ENCODE measurements around the gene DDX56. TPM values are rescaled to one million over a fixed set of nuclear protein-coding genes. Genes with fewer than 3 reads are reported as not detected.
A peak's percentile ranks its signal among the peaks of the same experiment; 100 is the strongest.

The DDX56 gene
- total RNA-seq, 2 donors from 2014 or later, result 59.9 to 72.3 TPM

DNA sequence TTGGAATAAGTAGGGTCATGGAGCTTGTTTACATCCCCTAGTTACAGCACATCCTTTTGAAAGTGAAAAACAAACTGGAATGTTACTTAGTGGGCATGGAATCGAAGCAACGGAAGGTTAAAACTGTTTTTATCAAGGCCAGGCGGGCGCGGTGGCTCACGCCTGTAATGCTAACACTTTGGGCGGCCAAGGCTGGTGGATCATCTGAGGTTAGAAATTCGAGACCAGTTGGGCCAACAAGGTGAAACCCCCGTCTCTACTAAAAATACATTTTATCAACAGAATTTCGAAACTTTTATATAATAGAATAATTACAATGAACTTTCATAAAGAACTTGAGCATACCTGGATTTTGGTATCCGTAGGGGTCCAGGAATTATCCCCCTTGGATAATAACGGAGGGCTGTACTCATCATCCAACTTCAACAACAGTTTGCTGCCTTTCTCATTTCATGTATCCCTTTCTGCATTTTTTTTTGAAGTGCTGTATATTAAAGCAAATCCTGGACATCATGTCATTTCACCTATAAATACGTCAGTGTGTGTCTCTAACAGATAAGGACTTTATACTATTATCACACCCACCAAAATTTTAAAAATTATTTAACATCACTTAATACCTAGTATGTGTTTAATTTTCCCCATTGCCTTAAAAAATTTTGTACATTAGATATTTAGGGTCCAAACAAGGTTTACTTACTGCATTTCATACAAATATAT is 9.6 kb upstream of the DDX56 start:
- H3K4me1 Mint-ChIP-seq (ENCODE audit: low read depth), result peaks cover 40% of the 10 kb centered on the region
- ATAC-seq (replicated peaks in 1 of 2) (no peak), DNase-seq (no peak)
- peak overlapping the region; percentile 91 to 97 for H3K4me3 Mint-ChIP-seq
- peak overlapping the region; percentile 94 for H3K27ac Mint-ChIP-seq
- no peaks in the 10 kb centered on the region for H3K9me3 Mint-ChIP-seq
- H3K36me3 Mint-ChIP-seq (ENCODE audit: insufficient read depth in 2 of 2), result peaks cover 1 to 11% of the 10 kb centered on the region in 2 donors
- no peaks in the 10 kb centered on the region for H3K27me3 Mint-ChIP-seq (ENCODE audit: low read depth)

DNA sequence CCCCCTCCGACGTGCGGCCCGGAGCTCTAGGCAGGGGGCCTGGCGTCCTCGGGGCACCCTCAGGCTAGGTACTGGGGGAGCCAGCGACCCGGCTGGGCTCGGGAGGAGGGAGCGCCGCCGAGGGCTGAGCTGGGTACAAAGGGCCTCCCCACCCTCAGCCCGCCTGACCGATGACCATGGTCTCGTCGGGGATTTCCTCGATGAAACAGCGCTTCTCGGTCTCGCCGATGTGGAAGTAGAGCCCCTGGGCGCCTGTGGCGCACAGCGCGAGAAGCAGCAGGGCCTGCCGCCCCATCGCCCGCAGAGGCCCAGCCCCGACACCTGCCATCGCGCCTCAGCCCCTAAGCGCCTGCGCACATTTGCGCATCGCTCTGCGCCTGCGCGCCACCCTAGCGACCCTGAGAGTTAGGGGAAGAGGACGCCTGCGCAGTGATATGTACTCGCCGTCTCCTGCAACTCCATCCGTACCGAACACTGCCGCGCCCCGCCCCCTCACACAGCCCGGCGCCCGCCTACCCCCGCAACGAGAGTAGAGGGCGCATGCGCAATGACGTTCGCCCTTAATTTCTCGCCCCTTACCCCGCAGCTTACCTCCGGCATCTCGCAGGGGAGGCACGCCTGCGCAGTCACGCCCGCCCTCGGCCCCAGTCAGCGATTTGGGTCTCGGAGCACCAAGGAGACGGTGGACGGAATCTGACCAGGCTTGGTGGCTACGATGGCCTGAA is 8.3 kb upstream of the DDX56 start, which contains the start of gene TMED4:
Gene TMED4, minus strand, starts transcription at position 353 of the 725 bp plus-strand sequence. Its CDS starts 25 bp downstream, at position 328.
- H3K27ac Mint-ChIP-seq, result peak within 1 kb of the TSS; percentile 94

DNA sequence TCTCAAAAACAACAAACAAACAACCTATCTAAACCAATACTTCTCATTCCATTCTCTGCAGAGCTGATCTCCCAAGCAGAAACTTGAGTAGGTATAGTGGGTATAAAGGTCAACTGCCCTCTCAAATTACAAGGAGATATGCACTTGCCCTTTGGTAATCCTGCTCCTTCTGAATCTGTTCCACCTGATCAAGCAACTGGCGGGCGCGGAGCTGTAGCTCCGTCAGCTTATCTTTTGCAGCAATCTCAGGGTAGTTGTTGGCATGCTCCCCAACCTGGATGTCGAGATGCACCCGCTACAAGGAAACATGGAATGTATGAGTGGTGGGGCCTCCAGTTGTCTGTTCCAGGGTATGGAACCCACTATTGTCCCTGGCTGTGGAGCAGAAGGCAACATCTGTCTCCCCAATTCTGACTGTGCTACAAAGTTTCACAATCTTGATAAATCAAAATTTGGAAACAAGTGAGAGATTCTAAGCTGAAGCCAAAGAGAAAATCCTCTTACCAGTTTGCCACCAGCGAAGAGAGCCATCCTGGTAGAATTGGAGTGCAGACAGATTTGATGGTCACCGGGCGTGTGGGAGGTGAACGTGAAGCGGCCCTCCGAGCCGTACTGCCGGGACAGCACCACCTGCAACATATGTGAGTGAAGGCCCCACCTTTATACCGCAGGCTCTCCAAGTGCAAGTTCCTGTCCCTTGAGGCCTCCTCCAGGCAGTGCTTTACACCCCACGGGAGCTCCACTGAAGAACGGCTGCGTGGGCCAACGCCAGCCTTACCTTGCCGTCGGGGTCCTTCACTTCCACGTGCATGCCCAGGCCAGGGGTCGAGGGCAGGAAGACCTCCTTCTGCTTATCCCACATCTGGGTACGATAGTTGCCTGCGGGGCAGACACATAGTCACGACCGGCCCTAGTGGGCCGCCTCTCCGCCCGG is 7.5 kb upstream of the DDX56 start:
- Mint-ChIP-seq H3K4me1 (ENCODE audit: low read depth) (peaks cover 39% of the 10 kb centered on the region), H3K9me3 (no peaks in the 10 kb centered on the region), H3K36me3 (ENCODE audit: insufficient read depth in 2 of 2) (peaks cover 1 to 11% of the 10 kb centered on the region in 2 donors), H3K27me3 (ENCODE audit: low read depth) (no peaks in the 10 kb centered on the region), H3K27ac (peak overlapping the region; percentile 94), H3K4me3 (peak overlapping the region; percentile 91 to 97)
- ATAC-seq (replicated peaks in 1 of 2) (peak; percentile 45 to 50), DNase-seq (peak; percentile 57 to 58)

More for the DNA sequence above, 8.3 kb upstream of the DDX56 start, which contains the start of gene TMED4:
- H3K27me3 Mint-ChIP-seq (ENCODE audit: low read depth), result no peaks in the 10 kb centered on the region
- ATAC-seq (replicated peaks in 1 of 2) (peak; percentile 93 to 94), DNase-seq (peak; percentile 100)
- H3K4me3 Mint-ChIP-seq, result peak within 1 kb of the TSS; percentile 91 to 97
- H3K4me1 Mint-ChIP-seq (ENCODE audit: low read depth), result peaks cover 39% of the 10 kb centered on the region
- peaks cover 1 to 11% of the 10 kb centered on the region in 2 donors for H3K36me3 Mint-ChIP-seq (ENCODE audit: insufficient read depth in 2 of 2)
- no peaks in the 10 kb centered on the region for H3K9me3 Mint-ChIP-seq

DNA sequence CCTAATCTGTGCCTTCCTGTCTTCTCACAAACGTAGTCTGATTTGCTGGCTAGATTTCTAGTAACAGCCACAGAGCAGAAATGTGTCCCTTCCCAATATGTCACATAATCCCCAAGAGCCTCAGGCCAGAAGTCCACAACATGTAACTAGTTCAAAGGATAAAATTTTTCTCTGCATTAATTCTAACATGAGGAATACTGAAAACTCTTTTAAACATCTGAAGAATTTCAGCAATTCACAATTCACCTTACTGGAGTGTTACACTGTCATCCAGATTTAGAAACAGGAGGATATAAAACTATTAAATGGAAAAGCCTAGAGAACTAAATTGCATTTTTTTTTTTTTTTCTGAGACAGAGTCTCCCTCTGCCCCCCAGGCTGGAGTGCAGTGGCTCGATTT is 2.5 kb upstream of the DDX56 start:
- Mint-ChIP-seq H3K4me3 (no peak overlapping the region), H3K9me3 (no peaks in the 10 kb centered on the region), H3K36me3 (ENCODE audit: insufficient read depth in 2 of 2) (peaks cover 4 to 28% of the 10 kb centered on the region in 2 donors), H3K27me3 (ENCODE audit: low read depth) (no peaks in the 10 kb centered on the region), H3K27ac (peak overlapping the region; percentile 18), H3K4me1 (ENCODE audit: low read depth) (peaks cover 68% of the 10 kb centered on the region)
- ATAC-seq (replicated peaks in 1 of 2) (no peak), DNase-seq (no peak)

DNA sequence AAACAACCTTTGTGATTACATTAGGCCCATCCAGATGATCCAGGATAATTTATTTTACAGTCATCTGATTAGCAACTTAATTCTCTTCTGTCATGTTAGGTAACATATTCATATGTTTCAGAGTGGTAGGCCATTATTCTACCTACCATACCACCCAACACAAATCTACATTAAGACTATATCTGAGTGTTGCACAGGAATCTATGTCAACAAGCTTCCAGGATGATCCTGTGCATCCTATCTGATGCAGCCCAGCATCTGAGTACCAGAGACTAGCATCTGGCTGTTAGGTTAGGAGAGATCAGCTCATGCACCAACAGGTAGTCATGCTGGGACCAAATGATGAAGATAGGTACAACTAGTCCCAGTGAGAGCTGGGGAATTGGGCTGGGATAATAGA is 1.3 kb upstream of the DDX56 start:
- H3K4me1 Mint-ChIP-seq (ENCODE audit: low read depth), result peaks cover 56% of the 10 kb centered on the region
- peaks cover 4 to 26% of the 10 kb centered on the region in 2 donors for H3K36me3 Mint-ChIP-seq (ENCODE audit: insufficient read depth in 2 of 2)
- H3K27me3 Mint-ChIP-seq (ENCODE audit: low read depth), result no peaks in the 10 kb centered on the region
- H3K4me3 Mint-ChIP-seq, result peak overlapping the region; percentile 91 to 95
- H3K9me3 Mint-ChIP-seq, result no peaks in the 10 kb centered on the region
- ATAC-seq (replicated peaks in 1 of 2), result no peak
- peak overlapping the region; percentile 85 for H3K27ac Mint-ChIP-seq
- no peak for DNase-seq

DNA sequence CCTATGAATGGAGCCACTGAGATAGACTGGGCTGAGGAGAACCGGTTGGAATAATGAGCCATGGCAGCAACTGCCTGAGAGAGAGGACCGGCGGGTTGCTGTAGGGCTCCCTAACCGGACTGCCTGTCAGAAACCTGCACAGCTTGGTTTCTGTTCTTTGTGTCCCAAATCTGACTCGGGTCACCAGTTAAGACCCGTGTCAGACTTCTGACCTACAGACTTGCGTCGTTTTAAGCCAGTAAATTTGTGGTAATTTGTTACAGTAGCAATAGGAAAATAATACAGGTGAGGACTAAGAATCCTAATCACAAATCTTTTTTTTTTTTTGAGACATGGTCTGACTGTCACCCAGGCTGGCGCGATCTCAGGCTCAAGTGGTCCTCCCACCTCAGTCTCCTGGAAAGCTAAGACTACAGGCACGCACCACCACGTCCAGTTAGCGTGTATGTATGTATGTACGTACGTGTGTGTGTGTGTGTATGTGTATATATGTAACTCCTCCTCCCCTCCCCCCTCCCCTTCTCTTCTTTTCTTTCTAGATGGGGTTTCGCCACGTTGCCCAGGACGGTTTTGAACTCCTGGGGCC is 672 bp upstream of the DDX56 start:
- peak overlapping the region; percentile 85 for H3K27ac Mint-ChIP-seq
- H3K9me3 Mint-ChIP-seq, result no peaks in the 10 kb centered on the region
- ATAC-seq (replicated peaks in 1 of 2), result no peak
- H3K36me3 Mint-ChIP-seq (ENCODE audit: insufficient read depth in 2 of 2), result peaks cover 6 to 25% of the 10 kb centered on the region in 2 donors
- DNase-seq, result no peak
- no peaks in the 10 kb centered on the region for H3K27me3 Mint-ChIP-seq (ENCODE audit: low read depth)
- peaks cover 49% of the 10 kb centered on the region for H3K4me1 Mint-ChIP-seq (ENCODE audit: low read depth)
- peak overlapping the region; percentile 91 to 95 for H3K4me3 Mint-ChIP-seq

DNA sequence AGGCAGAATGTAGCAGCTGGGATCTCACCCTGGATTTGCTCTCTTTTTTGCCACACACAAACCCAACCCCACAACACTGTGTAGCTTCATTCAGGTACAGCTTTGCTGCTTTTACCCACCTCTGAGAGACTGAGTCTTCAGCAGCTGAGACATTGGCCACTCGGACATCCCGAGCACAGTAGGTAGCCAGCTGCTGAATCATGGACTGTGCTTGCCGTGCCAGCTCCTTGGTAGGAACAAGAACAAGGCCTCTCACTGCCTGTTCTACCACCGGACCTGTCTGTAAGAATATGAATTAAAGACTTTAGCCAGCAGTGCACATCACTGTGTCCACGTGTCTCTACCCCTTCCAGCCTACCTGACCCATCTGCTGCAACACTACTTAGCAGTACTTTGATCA is 937 bp downstream of the DDX56 start:
- H3K36me3 Mint-ChIP-seq (ENCODE audit: insufficient read depth in 2 of 2), result peaks cover 9 to 23% of the 10 kb centered on the region in 2 donors
- H3K9me3 Mint-ChIP-seq, result no peaks in the 10 kb centered on the region
- peak overlapping the region; percentile 91 to 95 for H3K4me3 Mint-ChIP-seq
- DNase-seq (no peak), ATAC-seq (replicated peaks in 1 of 2) (no peak)
- H3K27ac Mint-ChIP-seq, result peak overlapping the region; percentile 79
- peaks cover 38% of the 10 kb centered on the region for H3K4me1 Mint-ChIP-seq (ENCODE audit: low read depth)
- H3K27me3 Mint-ChIP-seq (ENCODE audit: low read depth), result no peaks in the 10 kb centered on the region

DNA sequence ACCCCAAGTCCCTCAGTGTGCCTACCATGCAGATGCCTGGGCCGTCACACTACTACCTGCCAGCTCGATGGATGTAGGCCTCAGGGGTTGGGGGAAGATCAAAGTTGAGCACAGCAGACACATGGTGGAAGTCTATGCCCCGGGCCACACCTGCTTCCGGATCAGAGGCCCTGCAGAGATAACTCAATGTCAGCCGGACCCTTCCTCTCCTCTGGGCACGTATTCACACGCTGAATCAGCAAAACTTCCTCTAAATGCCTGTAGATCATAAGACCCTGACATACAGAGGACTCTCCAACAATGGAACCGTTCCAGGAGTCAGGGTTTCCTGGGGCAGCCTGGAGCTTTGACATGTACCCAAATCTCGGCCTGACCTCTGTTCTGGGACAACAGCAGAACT is 3.7 kb downstream of the DDX56 start:
- no peaks in the 10 kb centered on the region for H3K9me3 Mint-ChIP-seq
- H3K27me3 Mint-ChIP-seq (ENCODE audit: low read depth), result no peaks in the 10 kb centered on the region

DNA sequence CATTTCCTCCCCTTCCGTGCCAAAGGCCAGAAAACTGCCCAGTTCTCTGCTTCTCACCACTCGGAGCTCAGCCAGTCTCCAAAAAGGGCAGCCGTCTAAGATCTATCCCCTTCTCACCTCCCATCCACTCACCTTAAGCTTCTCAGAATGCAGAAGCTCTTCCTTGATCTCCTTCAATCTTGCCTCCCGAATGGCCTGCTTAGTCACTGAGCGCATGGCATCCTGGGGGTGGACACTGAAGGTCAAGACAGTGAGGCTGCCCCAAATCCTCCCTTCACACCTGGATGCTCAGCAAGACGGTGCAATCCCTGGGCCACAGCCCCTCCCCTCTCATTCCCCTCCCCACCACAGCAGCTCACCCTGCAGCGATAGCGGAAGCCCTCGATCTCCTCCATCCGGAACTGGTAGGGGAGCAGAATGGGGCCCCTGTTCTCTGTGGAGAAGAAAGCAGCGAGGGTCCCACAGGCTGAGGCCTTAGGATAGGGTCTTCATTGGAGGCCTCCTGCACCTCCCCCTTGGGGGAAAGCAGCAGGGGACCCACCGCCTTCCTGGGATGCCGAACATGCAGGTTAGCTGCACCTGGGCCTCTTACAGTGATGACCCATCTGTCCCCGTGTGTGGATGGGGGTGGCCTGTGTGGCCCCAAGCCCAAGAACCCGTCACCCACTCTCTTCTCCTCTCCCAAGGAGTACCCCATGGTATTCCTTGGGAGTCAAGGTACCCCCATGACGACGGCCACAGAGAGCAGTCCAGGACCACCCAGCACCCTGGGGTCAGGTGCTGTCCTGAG is 4.7 kb downstream of the DDX56 start:
- no peak overlapping the region for H3K4me3 Mint-ChIP-seq
- ATAC-seq (replicated peaks in 1 of 2) (no peak), DNase-seq (no peak)
- peaks cover 39% of the 10 kb centered on the region for H3K4me1 Mint-ChIP-seq (ENCODE audit: low read depth)
- H3K9me3 Mint-ChIP-seq, result no peaks in the 10 kb centered on the region
- no peak overlapping the region for H3K27ac Mint-ChIP-seq
- no peaks in the 10 kb centered on the region for H3K27me3 Mint-ChIP-seq (ENCODE audit: low read depth)
- peaks cover 7 to 29% of the 10 kb centered on the region in 2 donors for H3K36me3 Mint-ChIP-seq (ENCODE audit: insufficient read depth in 2 of 2)

More for the DNA sequence above, 3.7 kb downstream of the DDX56 start:
- Mint-ChIP-seq H3K27ac (no peak overlapping the region), H3K4me1 (ENCODE audit: low read depth) (peaks cover 49% of the 10 kb centered on the region), H3K36me3 (ENCODE audit: insufficient read depth in 2 of 2) (peaks cover 7 to 31% of the 10 kb centered on the region in 2 donors), H3K4me3 (no peak overlapping the region)
- DNase-seq (no peak), ATAC-seq (replicated peaks in 1 of 2) (no peak)

DNA sequence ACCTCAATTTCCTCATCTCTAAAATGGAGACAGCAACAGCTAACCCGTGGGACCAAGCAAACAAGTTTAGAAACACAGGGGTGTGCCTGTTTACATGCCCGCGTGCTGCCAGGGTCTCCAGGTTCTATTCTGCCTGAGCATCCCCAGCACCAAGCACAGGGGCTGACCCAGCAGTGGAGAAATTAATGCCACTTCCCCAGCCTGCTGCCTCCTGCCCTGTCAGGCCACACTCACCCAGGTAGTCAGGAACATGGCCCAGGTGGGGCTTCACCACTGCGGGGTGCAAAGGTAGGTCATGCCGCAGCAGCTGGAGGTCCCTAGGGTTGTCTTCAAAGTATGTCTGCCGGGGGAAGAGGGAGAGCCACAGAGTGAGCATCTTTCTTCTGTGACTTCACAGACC is 5.8 kb downstream of the DDX56 start:
- Mint-ChIP-seq H3K27ac (no peak overlapping the region), H3K27me3 (ENCODE audit: low read depth) (no peaks in the 10 kb centered on the region), H3K9me3 (no peaks in the 10 kb centered on the region), H3K4me3 (no peak overlapping the region), H3K36me3 (ENCODE audit: insufficient read depth in 2 of 2) (peaks cover 7 to 28% of the 10 kb centered on the region in 2 donors), H3K4me1 (ENCODE audit: low read depth) (peaks cover 37% of the 10 kb centered on the region)
- ATAC-seq (replicated peaks in 1 of 2) (no peak), DNase-seq (no peak)

DNA sequence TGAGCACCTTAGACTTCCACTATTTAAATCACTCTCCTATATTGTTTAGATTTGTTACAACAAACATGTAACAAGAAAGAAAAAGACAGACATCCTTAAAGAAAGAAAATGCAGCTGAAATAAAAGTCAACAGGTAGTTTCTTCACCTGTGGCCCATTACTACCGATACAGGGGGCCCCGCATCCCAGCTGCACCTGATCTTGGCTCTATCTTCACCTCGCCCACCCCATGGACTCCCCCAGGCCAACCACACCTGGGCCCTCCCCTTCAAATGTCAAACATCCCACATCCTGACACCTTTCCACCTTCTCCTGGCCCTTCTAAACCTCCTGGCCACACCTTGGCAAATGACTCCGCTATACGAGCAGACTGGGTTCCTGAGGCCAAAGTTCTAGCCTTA is 7.0 kb downstream of the DDX56 start:
- no peak overlapping the region for H3K27ac Mint-ChIP-seq
- peaks cover 29% of the 10 kb centered on the region for H3K4me1 Mint-ChIP-seq (ENCODE audit: low read depth)

More for the DNA sequence above, 7.0 kb downstream of the DDX56 start:
- Mint-ChIP-seq H3K4me3 (no peak overlapping the region), H3K9me3 (no peaks in the 10 kb centered on the region), H3K36me3 (ENCODE audit: insufficient read depth in 2 of 2) (peaks cover 7 to 24% of the 10 kb centered on the region in 2 donors), H3K27me3 (ENCODE audit: low read depth) (no peaks in the 10 kb centered on the region)
- DNase-seq, result no peak
- ATAC-seq (replicated peaks in 1 of 2), result no peak
